Umbilical cord (tissue), 2 donors: ENCODE results near the gene C1orf56. TPM values are rescaled to one million over a fixed set of nuclear protein-coding genes. Genes with fewer than 3 reads are reported as not detected.
"Not testable (repeated sequence)": the region's sequence is repeated elsewhere in the genome, so short reads cannot be mapped to it uniquely, and the experiment has no call there.

Experiments used
- DNase-seq: peaks from one replicate; pipeline ENCODE4 v3.0.0-alpha.2; 2015; ENCODE audit warnings: low spot score
- total RNA-seq: library from RNA; depleted of rRNA; stranded (reverse); fragments of >200 nt; gene quantifications from one replicate; pipeline ENCODE4 v1.2.3, GENCODE V29; 2014; ENCODE audit warnings: low replicate concordance; ENCODE audit not compliant: insufficient read depth

The C1orf56 gene
- total RNA-seq, 1 donor from 2014 or later = 2.4 TPM

DNA sequence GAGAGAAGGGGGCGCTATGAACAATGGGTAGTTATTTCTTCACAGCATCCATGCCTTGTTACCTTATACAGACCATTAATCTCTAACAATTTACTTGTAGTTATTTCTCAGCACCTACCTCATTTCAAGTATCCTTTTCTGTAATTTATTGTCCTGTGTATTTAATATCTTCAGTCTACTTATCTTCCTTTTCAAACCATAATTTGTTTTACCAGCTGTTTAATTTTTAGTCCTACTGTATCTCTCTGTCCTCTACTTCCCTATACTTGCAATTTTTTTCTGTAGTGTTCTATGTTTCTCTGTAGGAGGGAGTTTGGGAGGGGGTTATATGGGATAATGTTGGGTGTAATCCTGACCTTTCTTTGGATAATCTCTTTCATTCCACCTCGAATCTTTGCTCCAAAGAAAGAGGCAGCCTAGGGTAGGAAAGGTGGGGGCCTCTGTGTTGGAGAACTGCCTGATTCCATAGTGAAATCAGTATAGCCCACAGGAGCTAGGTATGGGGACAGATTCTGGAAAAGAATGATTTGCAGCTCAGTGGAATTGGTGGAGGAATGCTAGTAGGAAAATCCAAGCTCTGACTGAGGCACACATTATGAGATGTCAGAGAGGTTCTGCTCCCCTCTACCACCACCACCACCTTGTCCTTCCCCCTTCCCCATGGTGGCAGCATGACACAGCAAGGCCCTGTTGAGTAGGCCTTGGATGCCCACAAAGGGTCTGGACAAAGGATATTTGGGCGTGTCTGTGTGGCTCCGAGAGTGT, 13.3 kb downstream of the C1orf56 start:
- no peak for DNase-seq

DNA sequence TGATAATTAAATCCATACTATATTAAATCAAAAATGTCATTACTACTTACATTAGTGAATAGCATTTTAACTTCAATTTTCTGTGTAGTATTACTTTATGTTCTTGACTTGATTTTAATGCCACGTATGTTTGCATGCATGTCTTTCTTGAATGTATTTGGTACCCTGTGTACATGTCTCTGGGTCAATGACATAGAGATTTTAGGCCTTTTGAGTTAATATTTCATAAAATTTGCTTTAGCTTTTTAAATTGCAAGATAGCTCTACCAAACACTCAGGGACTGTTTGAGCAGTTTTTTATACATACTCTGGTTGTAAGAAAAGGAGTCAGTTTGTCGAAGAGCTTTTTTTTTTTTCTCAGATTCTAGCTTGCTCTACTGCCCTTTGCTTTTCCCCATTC, 14.2 kb downstream of the C1orf56 start:
- DNase-seq = no peak

DNA sequence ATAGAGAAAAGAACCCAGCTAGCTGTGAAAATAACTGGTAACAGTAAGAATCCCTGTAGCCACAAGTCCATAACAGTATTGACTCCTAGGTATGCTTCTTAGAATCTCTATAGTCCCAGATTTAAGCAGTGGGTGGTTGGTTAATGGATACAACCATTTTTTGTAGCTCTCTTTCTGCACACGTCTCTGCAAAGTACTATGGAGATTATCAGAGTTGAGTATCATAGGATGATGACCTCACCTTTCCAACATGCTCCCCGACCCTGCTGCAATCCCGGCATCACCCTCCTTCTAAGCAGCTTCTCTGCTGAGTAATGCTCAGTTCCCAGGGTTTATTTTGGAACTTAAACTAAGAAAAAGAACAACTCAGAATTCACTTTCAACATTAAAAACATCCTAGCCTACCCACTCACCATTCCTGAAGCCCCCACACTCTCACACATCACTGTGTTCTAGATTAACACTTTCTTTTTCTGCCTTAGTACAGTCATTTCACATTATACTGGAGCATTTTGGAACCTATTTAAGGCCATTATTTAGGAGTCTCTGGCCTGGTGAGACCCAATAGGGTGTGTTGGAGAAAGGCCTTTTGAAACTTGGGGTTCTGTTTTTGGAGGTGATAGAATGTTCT, 15.3 kb downstream of the C1orf56 start:
- DNase-seq = peak; percentile 82

DNA sequence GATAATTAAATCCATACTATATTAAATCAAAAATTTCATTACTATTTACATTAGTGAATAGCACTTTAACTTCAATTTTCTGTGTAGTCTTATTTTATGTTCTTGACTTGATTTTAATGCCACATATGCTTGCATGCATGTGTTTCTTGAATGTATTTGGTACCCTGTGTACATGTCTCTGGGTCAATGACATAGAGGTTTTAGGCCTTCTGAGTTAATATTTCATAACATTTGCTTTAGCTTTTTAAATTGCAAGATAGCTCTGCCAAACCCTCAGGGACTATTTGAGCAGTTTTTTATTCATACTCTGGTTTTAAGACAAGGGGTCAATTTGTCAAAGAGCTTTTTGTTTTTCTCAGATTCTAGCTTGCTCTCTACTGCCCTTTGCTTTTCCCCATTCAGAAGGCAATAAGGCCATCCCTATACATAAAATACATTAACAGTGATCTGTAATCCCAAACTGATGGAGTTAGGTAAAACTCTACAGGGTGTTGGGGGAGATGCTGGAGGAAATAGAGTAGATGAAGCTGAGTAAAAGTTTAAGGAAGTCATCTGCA, 17.6 kb downstream of the C1orf56 start:
- DNase-seq = no peak

DNA sequence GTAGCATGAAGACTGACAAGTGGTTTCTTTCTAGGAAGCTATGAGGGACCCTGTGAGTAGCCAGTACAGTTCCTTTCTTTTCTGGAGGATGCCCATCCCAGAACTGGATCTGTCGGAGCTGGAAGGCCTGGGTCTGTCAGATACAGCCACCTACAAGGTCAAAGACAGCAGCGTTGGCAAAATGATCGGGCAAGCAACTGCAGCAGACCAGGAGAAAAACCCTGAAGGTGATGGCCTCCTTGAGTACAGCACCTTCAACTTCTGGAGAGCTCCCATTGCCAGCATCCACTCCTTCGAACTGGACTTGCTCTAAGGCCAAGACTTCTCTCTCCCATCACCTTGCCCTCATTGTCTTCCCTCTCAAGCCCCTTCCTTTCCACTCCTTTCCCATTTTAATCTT, 19.6 kb downstream of the C1orf56 start:
- DNase-seq = no peak

DNA sequence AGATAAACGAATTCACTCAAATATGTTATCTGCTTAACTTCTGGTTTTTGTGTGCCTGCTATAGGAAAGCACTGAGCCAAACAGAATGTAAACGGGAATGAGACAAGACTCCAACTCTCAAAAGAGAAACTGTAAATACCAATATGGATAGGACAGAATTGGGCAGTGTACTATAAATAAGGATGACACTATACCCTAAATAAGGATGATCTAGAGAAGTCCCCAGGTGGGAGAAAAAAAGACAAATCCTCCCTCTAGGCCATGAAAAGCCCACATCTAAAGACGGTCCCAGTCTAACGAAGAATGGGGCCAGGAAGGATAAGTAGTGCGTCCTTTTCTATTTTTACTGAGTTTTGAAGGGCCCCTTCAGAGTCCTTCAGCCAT, 21.5 kb downstream of the C1orf56 start:
- DNase-seq = no peak

DNA sequence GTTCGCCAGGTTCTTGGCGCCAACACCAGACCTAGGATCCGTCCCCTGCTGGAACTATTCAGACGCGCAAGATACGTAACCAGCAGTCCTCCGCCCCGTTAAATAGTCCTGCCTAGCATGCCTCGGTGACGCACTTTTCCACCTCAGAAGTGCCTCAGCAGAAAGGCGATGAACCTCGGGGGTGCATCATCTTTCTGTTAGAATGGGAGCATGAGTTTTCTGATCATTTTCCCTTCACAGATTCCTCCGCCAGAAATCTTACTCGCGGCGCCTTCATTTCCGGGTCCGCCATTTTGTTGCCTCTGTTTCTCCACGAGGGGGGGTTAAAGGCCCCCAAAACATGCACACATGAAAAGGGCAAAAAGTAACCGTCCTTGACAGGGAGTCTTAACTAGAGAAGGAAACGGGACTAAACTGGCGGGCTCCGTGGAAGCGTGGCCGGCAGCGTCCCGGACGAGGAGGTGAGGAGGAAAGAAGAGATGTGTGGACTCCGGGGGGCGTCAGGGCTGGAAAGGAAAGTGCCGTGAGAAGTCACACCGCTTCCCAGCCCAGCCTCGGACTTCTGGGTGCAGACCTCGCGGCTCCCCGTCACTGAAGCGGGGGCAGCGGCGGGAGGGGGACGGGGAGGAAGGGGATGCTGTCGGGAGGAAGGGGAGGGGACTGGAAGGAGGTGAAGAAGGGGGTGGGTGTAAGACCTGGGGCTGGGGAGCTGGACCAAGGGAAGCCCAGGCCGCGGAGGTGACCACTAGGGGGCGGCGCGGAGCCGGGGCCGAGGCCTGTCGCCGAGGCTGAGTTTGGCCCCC, 23.1 kb downstream of the C1orf56 start, which contains the start of gene GABPB2:
TSS of gene GABPB2 (plus strand) at position 288 of the 803 bp plus-strand sequence. CDS start 17,429 bp downstream, outside the sequence.
- DNase-seq = peak; percentile 96

DNA sequence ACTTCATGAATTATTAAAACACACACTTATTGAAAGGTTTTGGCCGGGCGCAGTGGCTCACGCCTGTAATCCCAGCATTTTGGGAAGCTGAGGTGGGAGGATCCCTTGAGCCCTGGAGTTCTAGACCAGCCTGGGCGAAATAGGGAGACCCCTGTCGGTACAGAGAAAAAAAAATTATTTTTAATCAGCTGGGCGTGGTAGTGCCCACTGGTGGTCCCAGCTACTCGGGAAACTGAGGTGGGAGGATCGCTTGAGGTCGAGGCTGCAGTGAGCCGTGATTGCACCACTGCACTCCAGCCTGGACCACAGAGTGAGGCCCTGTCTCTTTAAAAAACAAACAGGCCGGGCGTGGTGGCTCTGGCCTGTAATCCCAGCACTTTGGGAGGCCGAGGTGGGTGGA, 24.7 kb downstream of the C1orf56 start:
- DNase-seq = no peak

DNA sequence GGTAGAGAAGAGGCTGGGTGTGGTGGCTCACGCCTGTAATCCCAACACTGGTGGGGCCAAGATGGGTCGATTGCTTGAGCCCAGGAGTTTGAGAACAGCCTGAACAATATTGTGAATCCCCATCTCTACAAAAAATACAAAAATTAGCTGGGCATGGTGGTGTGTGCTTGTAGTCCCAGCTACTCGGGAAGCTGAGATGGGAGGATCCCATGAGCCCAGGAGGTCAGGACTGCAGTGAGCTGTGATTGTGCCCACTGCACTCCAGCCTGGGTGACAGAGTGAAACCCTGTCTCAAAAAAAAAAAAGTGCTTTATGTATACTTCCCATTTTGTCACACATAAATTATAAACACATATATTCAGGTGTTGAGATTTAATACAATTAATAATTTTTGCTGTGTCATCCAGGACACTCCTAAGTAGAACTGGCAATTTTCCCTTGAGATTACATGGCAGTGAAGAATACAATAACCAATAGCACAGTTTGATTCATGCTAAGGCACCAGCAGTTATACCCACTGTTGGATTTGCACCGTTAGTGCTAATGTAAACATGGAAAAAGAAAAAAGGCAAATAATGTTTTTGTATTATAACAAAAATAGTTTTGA, 38.5 kb downstream of the C1orf56 start:
- DNase-seq = no peak

DNA sequence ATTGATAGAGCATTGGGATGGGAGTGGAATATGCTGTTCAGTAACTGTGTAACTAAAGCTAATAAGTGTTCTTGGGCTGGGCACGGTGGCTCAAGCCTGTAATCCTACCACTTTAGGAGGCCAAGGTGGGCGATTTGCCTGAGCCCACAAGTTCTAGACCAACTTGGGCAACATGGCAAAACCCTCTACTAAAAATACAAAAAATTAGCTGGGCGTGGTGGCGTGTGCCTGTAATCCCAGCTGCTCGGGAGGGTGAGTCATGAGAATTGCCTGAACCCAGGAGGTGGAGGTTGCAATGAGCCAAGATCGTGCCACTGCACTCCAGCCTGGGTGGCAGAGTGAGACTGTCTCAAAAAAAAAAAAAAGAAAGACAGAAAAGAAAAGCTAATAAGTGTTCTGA, 49.9 kb downstream of the C1orf56 start:
- not testable (repeated sequence) for DNase-seq

DNA sequence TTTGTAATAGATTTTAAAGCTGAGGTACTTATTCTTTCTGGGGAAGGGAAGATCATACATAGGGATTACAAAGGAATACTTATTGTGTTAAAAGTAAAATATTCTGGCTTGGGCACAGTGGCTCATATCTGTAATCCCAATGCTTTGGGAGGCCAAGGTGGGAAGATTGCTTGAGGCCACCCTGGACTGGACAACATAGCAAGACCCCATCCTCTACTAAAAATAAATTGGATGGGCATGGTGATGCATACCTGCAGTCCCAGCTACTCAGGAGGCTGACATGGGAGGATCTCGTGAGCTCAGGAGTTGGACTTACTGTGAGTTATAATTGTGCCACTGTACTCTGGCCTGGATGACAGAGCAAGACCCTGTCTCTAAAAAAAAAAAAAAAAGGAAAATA, 50.6 kb downstream of the C1orf56 start:
- DNase-seq = no peak

Other genes starting within 250 kb of the C1orf56 start
- gene CTSK, start 239.5 kb upstream of the C1orf56 start, total RNA-seq = 7.0 TPM
- 35.4 TPM for gene ARNT, start 171.2 kb upstream of the C1orf56 start, total RNA-seq
- not detected for gene CTXND2, start 160.6 kb upstream of the C1orf56 start, total RNA-seq
- gene SETDB1, start 121.4 kb upstream of the C1orf56 start, total RNA-seq = 38.8 TPM
- gene CERS2, start 72.9 kb upstream of the C1orf56 start, total RNA-seq = 55.9 TPM
- gene ANXA9, start 65.5 kb upstream of the C1orf56 start, total RNA-seq = not detected
- gene MINDY1, start 40.8 kb upstream of the C1orf56 start, total RNA-seq = 13.5 TPM
- gene PRUNE1, start 39.3 kb upstream of the C1orf56 start, total RNA-seq = 22.6 TPM
- gene BNIPL, start 11.2 kb upstream of the C1orf56 start, total RNA-seq = 13.7 TPM
- gene CDC42SE1, start 11.9 kb downstream of the C1orf56 start, total RNA-seq = 33.5 TPM
- 4.1 TPM for gene MLLT11, start 12.6 kb downstream of the C1orf56 start, total RNA-seq
- 11.1 TPM for gene GABPB2, start 23.0 kb downstream of the C1orf56 start, total RNA-seq
- 4.8 TPM for gene SEMA6C, start 98.9 kb downstream of the C1orf56 start, total RNA-seq
- gene TNFAIP8L2, start 108.9 kb downstream of the C1orf56 start, total RNA-seq = 2.2 TPM
- 4.8 TPM for gene LYSMD1, start 118.2 kb downstream of the C1orf56 start, total RNA-seq
- 10.1 TPM for gene SCNM1, start 118.4 kb downstream of the C1orf56 start, total RNA-seq
- not detected for gene TMOD4, start 128.2 kb downstream of the C1orf56 start, total RNA-seq
- 61.4 TPM for gene VPS72, start 142.4 kb downstream of the C1orf56 start, total RNA-seq
- 61.9 TPM for gene PIP5K1A, start 150.8 kb downstream of the C1orf56 start, total RNA-seq
- 134 TPM for gene PSMD4, start 207.0 kb downstream of the C1orf56 start, total RNA-seq
- 11.1 TPM for gene ZNF687, start 234.5 kb downstream of the C1orf56 start, total RNA-seq